Fibroblast of the aortic adventitia (primary cell): ENCODE results near the gene FAM184A. TPM values are rescaled to one million over a fixed set of nuclear protein-coding genes. Genes with fewer than 3 reads are reported as not detected.

ENCODE experiments used
- DNase-seq: peaks from one replicate; pipeline ENCODE4 v3.0.0-alpha.2; 2010; ENCODE audit warnings: low read depth
- H3K4me3 ChIP-seq: 2 replicates; pipeline ENCODE4 v1.5.1; 2011; ENCODE audit warnings: low read depth, mild to moderate bottlenecking, control low read depth, low read length, moderate library complexity
- total RNA-seq: library from RNA; depleted of rRNA; stranded (reverse); fragments of >200 nt; gene quantifications from 2 replicates; pipeline ENCODE4 v1.2.3, GENCODE V29; 2012; ENCODE audit warnings: low replicate concordance
- TF ChIP-seq, protein P1 (sequence below): IDR thresholded peaks from 2 replicates; pipeline ENCODE4 v1.5.1; 2011; ENCODE audit warnings: mild to moderate bottlenecking, low read length, control low read depth, inconsistent platforms; ENCODE audit not compliant: insufficient read depth

The FAM184A gene
- total RNA-seq, 1 donor = 1.9 TPM

DNA sequence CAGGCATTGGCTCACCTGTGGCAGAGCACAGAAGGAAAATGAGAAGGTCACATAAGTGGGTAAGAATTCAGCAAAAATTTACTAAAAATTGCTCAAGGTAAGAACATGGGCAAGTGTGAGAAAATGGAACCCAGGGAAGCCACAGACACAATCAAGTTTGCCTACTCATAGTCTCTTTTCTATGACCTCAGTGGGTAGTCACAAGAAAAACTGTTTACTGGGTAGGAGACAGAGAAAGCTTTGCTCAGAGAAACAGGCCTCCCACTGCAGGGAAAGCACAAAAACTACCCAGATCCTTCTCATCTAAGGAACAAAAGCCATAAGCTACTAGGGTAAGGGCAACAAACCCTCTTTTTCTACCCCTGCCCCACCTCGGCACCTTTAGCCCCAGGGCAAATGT lies 35.2 kb downstream of the FAM184A start:
- TF ChIP-seq, protein P1, sequence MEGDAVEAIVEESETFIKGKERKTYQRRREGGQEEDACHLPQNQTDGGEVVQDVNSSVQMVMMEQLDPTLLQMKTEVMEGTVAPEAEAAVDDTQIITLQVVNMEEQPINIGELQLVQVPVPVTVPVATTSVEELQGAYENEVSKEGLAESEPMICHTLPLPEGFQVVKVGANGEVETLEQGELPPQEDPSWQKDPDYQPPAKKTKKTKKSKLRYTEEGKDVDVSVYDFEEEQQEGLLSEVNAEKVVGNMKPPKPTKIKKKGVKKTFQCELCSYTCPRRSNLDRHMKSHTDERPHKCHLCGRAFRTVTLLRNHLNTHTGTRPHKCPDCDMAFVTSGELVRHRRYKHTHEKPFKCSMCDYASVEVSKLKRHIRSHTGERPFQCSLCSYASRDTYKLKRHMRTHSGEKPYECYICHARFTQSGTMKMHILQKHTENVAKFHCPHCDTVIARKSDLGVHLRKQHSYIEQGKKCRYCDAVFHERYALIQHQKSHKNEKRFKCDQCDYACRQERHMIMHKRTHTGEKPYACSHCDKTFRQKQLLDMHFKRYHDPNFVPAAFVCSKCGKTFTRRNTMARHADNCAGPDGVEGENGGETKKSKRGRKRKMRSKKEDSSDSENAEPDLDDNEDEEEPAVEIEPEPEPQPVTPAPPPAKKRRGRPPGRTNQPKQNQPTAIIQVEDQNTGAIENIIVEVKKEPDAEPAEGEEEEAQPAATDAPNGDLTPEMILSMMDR = no peak
- DNase-seq = no peak
- no peak overlapping the region for H3K4me3 ChIP-seq

DNA sequence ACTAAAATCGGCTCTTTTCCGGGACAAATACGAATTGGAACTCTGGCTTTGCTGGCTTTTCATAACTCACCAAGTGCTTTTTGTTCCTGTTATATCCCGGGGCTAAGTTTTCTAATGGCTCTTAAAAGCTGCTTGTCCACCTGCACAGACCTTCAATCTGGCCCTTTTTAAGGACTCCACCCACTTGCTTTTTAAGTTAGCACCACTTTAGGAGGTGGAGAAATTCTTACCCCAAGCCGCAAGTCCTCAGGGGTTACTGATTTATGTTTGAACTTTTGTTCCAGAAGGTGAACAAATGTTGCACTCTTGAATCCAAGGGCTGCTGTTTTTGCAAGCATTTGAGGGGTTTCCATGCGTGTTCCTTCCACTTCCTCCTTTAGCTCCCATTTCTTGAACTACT lies 37.8 kb downstream of the FAM184A start:
- DNase-seq = no peak
- TF ChIP-seq, protein P1 = no peak

DNA sequence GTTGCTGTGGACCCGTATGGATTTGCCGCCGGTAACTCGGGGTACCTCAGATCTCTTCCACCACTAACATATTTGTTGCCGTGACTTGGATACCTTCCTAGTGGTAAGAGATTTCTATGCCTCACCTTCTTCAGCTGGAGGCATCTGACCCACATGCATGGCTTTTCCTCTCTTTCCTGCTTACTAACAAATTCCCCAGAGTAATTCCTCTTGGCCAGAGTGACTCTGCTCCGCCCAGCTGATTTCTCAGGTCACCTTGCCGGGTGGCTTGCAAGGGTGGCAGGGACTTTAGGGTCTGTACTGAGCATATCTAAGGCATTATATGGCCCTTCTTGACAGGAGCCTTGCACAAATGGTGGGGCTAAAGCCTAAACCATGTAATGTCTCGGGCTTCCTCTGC lies 38.2 kb downstream of the FAM184A start:
- no peak overlapping the region for H3K4me3 ChIP-seq
- TF ChIP-seq, protein P1 = no peak
- DNase-seq = no peak

More for the DNA sequence above, 37.8 kb downstream of the FAM184A start:
- no peak overlapping the region for H3K4me3 ChIP-seq

DNA sequence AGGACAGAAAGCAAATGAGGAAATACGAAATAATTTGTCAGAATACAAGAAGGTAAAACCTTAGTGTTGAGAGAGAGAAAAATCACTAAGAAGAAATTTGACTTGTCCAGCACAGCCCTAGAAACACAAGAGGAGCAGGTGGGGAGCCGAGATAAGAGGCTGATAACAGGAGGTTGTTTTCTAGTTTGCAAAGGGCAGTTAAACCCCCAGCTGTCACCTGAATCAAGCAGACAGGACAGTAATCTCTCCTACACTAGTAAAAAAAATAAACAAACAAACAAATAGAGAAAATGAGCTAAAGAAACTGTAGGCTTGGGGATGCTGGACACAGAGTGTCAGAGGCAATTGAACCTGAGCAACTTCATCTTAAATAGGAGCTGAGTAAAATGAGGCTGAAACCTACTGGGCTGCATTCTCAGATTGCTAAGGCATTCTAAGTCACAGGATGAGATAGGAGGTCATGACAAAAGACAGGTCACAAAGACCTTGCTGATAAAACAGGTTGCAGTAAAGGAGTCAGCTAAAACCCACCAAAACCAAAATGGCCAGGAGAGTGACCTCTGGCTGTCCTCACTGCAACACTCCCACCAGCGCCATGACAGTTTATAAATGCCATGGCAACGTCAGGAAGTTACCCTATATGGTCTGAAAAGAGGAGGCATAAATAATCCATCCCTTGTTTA lies 40.4 kb downstream of the FAM184A start:
- no peak for DNase-seq
- TF ChIP-seq, protein P1 = no peak
- H3K4me3 ChIP-seq = no peak overlapping the region

DNA sequence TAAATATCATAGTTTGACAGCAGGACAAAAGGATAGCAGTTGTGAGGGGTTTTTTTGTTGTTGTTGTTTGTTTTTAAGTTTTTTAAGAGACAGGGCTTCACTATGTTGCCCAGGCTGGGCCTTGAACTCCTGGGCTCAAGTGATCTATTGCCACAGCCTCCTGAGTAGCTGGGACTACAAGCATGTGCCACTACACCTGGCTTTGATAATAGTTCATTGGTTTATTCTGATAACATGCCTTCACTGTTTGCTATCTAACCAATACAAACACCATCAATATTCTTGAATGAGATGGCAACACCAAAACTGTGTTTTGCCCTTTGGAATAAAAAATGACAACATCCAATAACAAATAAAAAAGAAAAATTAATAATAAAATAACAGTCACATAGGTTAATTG lies 41.2 kb downstream of the FAM184A start:
- H3K4me3 ChIP-seq = no peak overlapping the region
- no peak for DNase-seq
- TF ChIP-seq, protein P1 = no peak

DNA sequence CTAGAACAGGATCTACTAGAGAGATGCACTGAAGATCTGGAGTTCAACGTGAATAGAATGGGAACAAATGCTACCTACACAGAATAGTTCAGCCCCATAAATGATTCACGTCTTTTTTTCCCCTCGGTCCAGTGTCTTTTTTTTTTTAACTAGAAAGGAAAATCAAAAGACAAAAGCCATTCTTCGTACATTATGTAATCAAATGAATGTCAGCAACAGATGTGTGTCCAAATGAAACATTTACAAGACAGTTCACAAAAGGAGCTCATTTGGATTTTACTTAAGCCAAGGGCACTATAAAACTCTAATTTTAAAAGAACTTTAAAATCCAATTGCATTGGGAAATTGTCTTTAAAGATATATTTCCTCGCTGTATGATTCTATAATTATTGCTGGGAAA lies 42.4 kb downstream of the FAM184A start:
- TF ChIP-seq, protein P1 = no peak
- H3K4me3 ChIP-seq = no peak overlapping the region
- DNase-seq = no peak

DNA sequence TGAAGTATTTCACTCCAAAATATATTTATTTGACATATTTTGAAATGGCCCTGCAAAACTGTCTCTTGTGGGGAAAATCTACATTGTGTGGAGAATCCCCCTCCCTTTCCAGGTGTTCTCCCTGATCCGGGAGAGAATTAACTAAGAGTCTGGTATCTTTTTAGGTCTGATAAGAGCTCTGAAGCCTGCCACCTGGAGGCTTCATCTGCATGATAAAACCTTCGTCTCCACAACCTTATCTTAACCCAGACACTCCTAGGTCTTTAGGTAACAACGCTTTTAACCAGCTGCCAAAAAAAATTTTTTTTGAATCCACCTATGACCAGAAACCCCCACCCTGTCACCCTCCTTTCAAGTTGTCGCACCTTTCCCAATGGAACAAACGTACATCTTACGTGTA lies 43.0 kb downstream of the FAM184A start:
- H3K4me3 ChIP-seq = no peak overlapping the region
- TF ChIP-seq, protein P1 = no peak
- DNase-seq = no peak
